GM20000 (cell line): ENCODE results near the gene HDAC2.

Experiments
- DNase-seq: peaks from one replicate; pipeline ENCODE4 v3.0.0; 2012; ENCODE audit warnings: low spot score
- TF ChIP-seq, protein P1 (sequence below): IDR thresholded peaks from 2 replicates; pipeline ENCODE4 v1.5.1; 2012; ENCODE audit warnings: mild to moderate bottlenecking, control low read depth; ENCODE audit errors: extremely low read depth, missing control alignments

The HDAC2 gene

DNA sequence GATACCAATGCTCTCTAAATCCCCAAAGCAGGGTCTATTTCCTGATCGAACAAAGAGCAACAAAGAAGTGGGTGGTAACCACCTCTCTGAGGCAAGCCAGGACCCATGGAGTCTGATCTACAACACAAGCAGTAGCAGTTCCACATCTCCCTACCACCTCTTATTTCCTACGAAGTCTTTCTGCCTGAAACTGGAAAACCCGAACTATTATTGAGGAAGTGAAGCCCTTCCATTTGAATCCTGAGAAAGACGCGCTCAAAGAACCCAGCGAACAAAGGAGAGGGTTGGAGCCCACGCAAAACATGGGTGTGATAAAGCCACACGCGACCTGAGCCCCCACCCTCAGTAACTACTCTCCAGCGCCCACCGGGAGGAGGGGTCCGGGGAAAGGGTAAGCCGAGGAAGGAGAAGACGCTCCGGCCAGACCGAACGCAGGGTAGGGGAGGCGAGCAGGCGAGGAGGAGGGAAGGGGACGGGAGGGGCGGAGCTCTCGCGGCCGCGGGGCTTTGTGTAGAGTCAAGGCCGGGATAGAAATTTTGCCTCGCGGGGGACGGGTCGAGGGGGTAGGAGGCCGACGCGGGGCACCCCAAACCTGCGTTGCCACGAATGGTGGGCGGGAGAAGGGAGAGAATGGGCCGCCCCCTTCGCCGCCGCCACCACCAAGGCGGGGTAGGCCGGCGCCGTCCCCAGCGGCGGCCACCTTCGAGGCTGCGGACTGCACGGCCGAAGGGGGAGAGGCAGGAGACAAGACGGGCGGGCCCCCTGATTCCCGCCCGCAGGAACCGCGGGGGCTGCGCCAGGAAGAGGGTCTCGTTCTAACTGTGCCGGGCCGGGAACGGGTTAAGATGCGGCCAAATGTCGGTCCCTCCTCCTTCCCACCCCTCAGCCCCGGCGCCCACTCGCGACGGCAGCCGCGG, 802 bp downstream of the HDAC2 start:
- TF ChIP-seq, protein P1, sequence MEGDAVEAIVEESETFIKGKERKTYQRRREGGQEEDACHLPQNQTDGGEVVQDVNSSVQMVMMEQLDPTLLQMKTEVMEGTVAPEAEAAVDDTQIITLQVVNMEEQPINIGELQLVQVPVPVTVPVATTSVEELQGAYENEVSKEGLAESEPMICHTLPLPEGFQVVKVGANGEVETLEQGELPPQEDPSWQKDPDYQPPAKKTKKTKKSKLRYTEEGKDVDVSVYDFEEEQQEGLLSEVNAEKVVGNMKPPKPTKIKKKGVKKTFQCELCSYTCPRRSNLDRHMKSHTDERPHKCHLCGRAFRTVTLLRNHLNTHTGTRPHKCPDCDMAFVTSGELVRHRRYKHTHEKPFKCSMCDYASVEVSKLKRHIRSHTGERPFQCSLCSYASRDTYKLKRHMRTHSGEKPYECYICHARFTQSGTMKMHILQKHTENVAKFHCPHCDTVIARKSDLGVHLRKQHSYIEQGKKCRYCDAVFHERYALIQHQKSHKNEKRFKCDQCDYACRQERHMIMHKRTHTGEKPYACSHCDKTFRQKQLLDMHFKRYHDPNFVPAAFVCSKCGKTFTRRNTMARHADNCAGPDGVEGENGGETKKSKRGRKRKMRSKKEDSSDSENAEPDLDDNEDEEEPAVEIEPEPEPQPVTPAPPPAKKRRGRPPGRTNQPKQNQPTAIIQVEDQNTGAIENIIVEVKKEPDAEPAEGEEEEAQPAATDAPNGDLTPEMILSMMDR, result no peak

DNA sequence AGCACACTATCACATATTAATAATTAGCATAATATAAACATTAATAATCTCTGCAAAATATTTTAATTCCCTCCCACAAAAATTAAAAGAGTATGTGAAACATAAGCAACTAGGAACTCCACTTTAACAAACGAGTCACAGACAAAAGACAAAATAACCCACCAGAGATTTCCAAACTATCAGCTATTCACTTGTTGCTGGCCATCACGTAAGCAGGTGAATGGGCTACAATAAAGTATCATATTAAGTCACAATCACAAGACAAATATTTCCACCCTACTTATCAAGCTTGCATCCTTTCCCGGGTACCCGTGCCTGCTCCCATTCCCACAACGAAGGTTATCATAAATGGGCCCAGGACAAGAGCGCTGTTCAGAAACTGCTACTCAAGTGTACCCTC, 2.5 kb downstream of the HDAC2 start:
- no peak for DNase-seq
- TF ChIP-seq, protein P1, result no peak

More for the DNA sequence above, 802 bp downstream of the HDAC2 start:
- peak; percentile 56 for DNase-seq

DNA sequence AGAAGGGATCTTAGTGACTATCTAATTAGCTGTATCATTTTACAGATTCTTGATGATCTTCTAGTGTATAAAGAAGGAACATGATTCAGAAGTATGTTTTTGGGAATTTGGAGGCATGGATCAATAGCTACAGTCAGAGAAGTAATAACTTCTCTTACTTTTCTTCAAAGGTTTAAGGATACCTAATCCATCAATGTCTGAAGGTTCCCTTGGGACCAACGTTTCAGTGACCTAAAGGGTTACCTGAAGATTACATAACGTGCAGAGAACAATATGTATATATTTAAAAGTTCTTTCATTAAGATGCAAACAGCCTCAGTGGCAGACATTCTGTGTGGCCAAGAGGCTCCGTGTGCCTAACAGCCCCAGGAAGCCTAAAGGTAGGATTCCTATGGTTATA, 3.2 kb downstream of the HDAC2 start:
- no peak for DNase-seq
- TF ChIP-seq, protein P1, result no peak

DNA sequence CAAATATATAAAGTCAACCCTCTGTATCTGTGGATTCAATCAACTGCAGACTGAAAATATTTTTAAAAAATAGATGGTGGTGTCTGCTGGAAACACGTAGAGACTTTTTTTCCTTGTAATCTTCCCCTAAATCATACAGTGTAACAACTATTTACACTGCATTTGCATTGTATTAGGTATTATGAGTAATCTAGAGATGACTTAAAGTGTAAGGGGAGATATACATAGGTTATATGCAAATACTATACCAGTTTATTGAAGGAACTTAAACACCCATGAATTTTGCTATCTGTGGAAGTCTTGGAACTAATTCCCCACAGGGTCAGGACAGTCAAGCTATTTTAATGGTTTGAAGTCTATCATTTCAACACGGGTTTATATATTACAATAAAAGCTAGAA, 10.2 kb downstream of the HDAC2 start:
- DNase-seq, result no peak
- TF ChIP-seq, protein P1, result no peak

DNA sequence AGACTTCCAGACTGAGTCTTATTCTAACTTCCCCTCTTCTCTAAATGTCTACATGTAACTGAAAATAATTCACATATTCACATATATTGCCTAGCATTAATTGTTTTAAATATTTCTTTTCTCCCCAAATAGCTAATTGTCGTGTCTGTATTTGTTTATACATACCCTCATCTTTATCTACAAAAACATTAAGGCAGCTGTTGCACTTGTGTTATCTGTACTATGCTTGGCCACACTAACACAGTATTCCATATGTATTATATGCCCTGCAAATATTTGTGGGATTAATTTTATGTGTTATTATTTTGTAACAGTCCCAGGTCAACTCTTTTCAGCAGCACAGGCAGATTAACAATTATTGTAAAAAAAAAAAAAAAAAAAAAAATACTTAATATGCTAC, 11.7 kb downstream of the HDAC2 start:
- no peak for DNase-seq
- TF ChIP-seq, protein P1, result no peak

DNA sequence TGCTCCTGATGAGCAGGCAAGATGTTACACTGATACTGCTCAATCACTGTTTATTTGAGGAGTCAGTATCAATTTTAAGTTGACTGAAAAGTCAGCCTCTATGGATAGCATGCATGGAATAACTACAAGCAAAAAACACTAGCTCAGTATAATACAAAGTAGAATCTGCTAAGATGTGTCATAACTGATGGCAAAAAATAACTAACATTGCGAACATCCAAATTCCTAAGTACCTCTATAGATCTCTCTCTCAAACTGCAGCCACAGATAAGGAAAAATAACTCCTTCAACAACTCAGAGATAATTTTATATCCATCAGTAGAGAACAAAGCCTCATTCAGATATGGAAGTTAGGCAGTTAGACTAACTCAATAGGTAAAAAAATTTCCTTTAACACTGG, 16.3 kb downstream of the HDAC2 start:
- TF ChIP-seq, protein P1, result no peak
- DNase-seq, result no peak

DNA sequence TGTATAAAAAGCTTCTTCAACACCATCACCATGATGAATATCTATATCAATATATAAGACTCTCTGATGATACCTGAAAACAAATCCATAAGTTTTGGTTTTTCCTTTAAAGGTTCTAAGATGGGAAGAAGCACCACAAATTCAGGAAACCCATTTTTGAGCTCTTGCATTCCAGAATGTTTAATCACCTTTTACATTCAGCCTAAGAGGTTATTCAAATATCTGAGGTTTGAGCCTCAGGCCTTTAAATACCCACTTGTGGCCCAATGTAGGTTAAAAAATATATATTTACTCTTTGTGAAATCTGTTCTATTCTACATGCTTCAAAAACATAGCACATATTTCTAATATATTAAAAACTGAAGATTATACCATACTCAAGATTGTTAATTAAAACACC, 17.6 kb downstream of the HDAC2 start:
- no peak for DNase-seq
- TF ChIP-seq, protein P1, result no peak
